IPS-18c (cell line): ENCODE measurements around the gene HIVEP3.

ENCODE experiments used
- H3K4me3 ChIP-seq: 2 replicates; pipeline ENCODE4 v1.7.0; 2013; ENCODE audit warnings: low read depth, mild to moderate bottlenecking, low read length, moderate library complexity; ENCODE audit not compliant: insufficient read depth
- H3K9me3 ChIP-seq: one replicate; pipeline ENCODE4 v1.6.1; 2013; ENCODE audit warnings: mild to moderate bottlenecking, low read length, moderate library complexity; ENCODE audit not compliant: control insufficient read depth, insufficient read depth

HIVEP3 gene

GRCh38 chr1:41629571-41629970 lies 289.2 kb downstream of the HIVEP3 start:
- no peak overlapping the region for H3K4me3 ChIP-seq

GRCh38 chr1:41629141-41629540 lies 289.6 kb downstream of the HIVEP3 start:
- Histone ChIP-seq H3K9me3 (no peaks in the 10 kb centered on the region), H3K4me3 (no peak overlapping the region)

More at GRCh38 chr1:41629571-41629970, 289.2 kb downstream of the HIVEP3 start:
- H3K9me3 ChIP-seq, result no peaks in the 10 kb centered on the region

- Histone ChIP-seq H3K9me3 (no peaks in the 10 kb centered on the region), H3K4me3 (no peak overlapping the region)
Observed at GRCh38 chr1:41627491-41628280, 291.0 kb downstream of the HIVEP3 start.

GRCh38 chr1:41626616-41627375 lies 291.9 kb downstream of the HIVEP3 start:
- Histone ChIP-seq H3K9me3 (no peaks in the 10 kb centered on the region), H3K4me3 (no peak overlapping the region)

GRCh38 chr1:41626146-41626545 lies 292.6 kb downstream of the HIVEP3 start:
- no peaks in the 10 kb centered on the region for H3K9me3 ChIP-seq
- no peak overlapping the region for H3K4me3 ChIP-seq

- Histone ChIP-seq H3K9me3 (no peaks in the 10 kb centered on the region), H3K4me3 (no peak overlapping the region)
Observed at GRCh38 chr1:41623736-41624135, 295.0 kb downstream of the HIVEP3 start.

GRCh38 chr1:41622859-41623732 lies 295.6 kb downstream of the HIVEP3 start:
- H3K9me3 ChIP-seq, result no peaks in the 10 kb centered on the region
- no peak overlapping the region for H3K4me3 ChIP-seq

- no peak overlapping the region for H3K4me3 ChIP-seq
- H3K9me3 ChIP-seq, result no peaks in the 10 kb centered on the region
Observed at GRCh38 chr1:41622402-41622801, 296.3 kb downstream of the HIVEP3 start.

GRCh38 chr1:41621791-41622190 lies 296.9 kb downstream of the HIVEP3 start:
- no peaks in the 10 kb centered on the region for H3K9me3 ChIP-seq
- no peak overlapping the region for H3K4me3 ChIP-seq

- Histone ChIP-seq H3K9me3 (no peaks in the 10 kb centered on the region), H3K4me3 (no peak overlapping the region)
Observed at GRCh38 chr1:41621256-41621655, 297.5 kb downstream of the HIVEP3 start.

DNA sequence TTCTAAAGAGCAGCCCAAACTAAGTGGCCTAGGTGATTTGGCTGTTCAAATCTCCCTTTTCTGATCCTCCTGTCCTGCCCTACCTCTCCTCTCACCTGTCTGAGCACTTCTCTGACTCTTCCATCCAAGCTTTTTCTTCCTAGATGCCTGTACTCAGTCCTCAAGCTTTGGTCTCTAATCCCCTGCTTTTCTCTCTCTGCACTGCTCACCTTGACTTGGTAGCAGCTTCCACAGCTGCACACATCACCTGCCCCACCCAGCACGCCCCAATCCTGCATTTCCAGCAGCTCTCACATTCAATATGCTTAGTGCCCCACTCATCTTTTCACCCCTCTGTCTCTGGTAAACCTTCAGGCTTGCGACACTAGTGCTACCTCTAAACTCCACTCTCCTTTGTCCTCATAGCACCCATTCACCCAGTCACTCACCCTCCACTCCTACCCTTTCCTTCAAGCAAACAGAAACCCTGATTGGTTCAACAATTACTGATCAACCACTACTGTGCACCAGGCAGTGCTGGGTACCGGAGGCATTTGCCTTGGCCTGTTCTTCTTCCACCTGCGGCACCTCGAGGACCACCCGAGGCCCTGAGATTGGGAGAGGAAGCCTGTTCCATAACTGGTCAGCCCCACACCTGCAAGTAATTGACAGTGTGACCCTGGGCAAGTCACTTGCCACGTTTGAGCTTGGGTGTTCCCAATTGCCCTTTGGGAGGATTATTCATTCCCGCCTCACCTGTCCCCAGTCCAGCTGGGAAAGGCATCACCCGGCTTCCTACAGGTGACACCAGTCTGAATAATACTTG lies 298.2 kb downstream of the HIVEP3 start:
- no peaks in the 10 kb centered on the region for H3K9me3 ChIP-seq
- H3K4me3 ChIP-seq, result no peak overlapping the region

DNA sequence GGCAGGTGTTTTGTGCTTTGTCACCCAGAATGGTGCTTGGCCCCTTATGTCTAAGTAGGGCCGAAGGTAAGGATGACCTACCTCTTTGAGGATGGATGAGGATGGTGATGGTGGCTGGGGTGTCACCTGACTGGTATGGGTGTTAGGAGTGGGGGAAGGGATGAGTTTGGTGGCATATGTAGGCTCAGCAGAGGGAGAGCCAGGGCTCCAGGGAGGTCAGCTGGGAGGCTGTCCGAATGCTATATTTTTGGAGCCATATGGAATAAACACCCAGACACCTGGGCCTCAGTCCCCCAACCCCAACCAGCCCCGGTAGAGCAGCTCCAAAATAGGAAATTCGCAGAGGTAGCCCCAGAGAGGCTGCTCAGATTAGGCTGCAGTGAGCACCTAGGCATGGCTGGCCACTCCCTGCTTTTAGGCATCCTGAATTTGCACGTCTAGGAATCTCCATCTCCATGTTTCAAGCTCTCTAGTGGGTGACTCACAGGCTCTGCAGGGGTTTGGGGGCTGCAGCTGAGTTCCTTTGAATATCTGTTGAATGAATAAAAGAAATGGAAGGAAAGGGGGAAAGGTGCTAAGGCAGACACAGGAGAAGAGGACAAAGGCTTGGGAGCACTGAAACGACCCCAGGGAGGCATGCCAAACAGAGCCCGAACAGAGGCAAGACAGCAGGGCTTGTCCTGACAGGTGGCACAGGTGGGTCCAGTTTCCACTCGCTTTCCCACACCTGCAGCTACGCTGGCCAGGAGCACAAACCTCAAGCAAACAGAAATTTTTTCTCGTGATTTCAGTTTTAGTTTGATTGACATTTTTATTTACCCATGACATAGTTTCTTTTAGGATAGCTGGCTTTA lies 299.0 kb downstream of the HIVEP3 start:
- no peaks in the 10 kb centered on the region for H3K9me3 ChIP-seq
- H3K4me3 ChIP-seq, result no peak overlapping the region

DNA sequence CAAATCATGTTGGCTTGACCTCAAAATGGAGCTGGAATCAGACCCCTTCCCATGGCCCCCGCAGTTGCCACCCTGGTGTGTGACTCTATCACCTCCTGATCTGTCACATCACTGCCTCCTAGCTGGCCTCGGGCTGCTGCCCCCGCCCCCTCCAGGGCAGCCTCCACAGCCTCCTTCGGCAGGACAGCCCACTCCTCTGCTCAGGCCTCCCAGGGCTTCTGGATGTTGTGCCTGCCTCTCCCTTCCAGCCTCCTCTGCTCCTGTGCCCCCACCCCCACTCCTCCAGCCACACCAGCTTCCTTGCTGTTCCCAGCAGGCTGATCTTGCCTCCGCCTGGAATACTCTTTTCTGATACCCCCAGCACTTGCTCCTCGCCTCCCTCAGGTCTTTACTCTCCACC lies 299.9 kb downstream of the HIVEP3 start:
- H3K9me3 ChIP-seq, result no peaks in the 10 kb centered on the region
- H3K4me3 ChIP-seq, result no peak overlapping the region

DNA sequence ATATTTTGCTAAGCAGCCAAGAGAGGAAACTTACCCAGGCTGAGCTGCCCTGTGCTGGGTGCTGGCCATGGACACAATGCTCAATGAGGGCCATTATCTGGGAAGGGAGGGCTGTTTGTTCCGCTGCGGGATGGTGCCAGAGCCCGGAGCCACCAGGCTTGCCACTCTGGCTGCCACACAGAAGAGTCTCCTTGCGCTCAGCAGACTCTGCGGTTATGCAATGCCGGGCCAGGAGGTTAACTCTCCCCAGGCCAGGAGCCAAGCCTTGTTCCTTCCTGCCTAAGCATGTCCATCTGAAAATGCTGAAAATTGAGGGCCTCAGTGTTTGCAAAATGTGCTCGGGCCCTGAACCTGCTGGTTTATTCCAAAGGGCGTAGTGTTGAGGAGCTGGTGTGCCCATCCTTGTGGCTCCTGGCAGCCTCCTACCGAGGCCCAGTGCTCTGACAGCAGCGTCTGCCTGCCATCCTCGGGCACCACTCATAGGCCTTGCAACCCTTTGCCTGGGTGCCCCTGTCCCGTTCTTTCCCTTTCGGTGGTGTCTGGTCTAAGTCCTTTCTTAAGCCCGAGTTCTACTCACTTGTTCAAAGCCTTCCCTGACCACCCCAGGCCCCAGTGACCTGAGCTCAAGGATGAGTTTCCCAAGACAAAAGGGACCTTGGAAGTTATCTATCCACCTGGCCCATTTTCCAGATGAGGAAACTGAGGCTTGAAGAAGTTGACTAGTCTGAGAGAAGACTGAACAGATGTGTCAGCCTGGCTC lies 300.5 kb downstream of the HIVEP3 start:
- H3K4me3 ChIP-seq, result no peak overlapping the region
- no peaks in the 10 kb centered on the region for H3K9me3 ChIP-seq

GRCh38 chr1:41617336-41617735 lies 301.4 kb downstream of the HIVEP3 start:
- H3K4me3 ChIP-seq, result no peak overlapping the region

More at GRCh38 chr1:41617336-41617735, 301.4 kb downstream of the HIVEP3 start:
- no peaks in the 10 kb centered on the region for H3K9me3 ChIP-seq
